GM19455 (cell line): ENCODE measurements around the gene MBNL2.

Experiments used
- ATAC-seq: cut with Tn5 transposase; IDR thresholded peaks from one replicate; pipeline ENCODE4 v1.9.1; 2021; ENCODE audit not compliant: unreplicated experiment

Gene MBNL2

DNA sequence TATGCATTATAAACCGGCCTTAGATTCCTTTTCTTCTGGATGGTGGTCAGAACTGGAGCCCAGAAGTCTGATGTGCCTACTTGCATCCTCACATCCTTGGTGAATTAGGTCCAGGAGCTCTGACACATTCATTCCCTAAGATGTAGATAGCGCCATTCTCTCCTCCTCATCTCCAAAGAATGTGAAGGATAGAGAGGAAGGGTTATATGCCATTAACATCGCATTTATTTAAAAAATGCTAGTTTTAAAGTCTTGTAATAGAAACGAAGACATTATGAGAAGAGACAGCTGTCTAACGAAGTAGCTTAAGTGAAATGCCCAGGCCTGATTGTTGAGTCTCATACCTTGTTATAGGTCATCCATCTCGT lies 9.7 kb downstream of the MBNL2 start:
- no peak for ATAC-seq

DNA sequence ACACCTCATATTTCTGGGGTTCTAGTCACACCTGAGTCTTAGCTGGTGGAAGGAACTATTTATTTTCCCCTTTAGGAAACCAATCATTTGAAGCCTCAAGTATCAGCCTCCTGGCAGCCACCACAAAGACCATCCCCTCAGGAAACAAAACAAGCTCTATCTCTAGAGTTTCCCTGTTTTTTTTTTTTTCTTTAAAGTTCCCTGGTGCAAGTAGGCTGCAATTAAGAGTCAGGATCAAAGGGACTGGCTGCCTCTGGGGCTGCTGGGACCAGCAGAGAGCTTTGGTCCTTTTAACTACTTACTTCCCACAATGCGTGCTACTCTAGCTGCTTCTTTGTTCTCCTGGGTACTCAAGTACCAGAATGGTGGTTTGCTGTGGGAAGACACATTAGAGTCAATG lies 11.4 kb downstream of the MBNL2 start:
- ATAC-seq: no peak

DNA sequence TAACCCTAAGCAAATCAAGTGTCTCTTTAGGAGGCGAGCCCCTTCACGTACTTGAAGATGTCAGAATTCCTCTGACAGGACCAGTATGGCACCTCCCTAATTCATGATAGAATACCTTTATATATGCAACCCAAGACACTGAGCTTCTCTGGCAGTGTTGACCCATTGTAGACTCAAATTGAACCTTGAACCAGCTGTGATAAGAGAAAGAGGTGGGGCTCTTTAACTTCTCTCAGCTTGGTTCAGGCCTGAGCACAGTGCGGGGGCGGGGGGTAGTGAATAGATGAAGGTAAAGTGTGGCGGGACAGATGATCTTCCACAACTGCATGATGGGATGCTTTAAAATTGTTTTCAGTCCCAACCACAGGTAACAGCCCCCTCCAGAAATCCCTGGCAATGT lies 12.1 kb downstream of the MBNL2 start:
- ATAC-seq: no peak

DNA sequence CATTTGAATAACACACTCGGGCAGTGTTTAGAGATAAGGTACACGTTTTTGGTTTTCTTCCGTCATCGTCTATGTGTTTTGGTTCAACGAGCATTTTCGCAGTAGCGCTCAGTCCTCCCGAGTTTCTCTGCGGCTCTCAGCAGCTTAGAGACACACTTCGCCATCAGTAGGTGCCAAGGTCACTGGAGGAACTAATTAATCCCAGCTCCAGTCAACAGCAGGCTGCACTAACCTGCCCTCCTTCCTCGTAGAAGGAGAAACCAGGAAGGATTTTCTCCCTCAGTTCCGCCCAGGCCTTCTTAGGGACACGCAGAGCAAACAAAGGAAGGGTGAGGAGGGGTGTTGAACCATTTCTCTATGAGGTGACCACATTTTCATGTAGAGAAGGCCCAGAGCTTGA lies 12.6 kb downstream of the MBNL2 start:
- no peak for ATAC-seq

DNA sequence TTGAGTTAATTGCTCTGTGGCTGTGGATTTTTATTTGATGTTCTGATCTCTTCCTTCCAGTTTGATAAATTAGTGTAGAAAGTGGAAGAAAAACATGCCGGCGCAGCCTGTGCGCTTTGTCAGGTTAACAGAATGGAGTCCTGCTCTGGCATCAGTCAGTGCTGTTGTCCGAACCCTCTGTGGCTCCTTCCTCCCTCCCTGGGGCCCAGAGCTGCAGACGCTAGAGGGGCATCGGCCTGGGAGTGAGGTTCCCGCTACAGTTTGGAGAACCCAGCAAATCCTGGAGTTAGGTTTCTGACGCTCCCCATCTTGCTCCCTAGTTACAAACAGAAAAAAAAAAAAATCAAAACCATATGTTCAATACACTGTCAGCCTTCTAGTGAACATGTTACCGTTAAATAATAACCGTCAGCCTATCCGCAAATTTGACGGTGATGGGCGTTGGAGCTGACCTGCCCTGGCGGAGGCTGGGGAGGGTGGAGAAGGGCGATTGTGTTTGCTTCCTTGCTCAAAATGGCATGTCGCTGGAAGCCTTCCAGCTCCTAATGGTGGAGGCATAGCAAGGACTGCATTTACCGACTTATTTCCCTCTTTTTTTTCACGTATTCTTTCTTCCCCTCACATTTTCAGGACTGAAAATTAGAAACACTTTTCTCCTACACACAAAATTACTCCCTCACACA lies 13.6 kb downstream of the MBNL2 start:
- ATAC-seq: no peak

DNA sequence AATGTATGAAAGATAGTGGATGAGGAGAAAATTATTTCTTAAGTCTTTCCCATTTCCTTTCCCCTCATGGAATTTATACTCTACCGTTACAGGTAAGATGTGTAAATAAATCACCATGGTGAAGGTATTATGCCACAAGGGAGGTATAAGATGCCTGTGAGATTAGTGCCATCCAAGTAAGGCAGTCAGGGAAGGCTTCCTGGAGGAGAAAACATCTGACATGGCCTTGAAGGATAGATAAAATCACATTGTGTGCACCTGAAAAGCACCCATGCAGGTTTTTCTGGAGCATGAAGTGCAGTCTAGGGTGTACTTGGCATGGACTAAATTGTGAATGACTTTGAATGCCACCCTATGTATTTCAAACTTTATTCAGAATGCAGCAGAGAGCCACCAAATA lies 15.3 kb downstream of the MBNL2 start:
- no peak for ATAC-seq

DNA sequence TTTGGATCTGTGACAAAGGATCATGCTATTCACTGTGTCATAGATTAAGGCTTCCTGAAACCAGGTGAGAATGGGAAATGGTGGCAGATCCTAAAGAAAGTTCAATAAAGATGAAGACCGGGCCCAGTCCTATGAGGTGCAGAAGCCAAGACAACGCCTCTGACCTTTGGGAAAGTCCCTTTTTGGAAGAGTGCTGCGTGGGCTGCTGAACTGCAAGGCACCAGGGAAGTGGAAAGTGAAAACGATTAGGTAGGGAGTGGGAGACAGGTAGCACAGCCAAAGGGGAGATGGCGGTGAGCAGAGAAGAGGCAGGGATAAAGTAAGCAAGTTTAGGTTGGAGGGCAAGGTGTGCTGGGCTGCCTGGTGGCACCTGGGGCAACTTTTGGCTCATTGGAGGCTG lies 16.3 kb downstream of the MBNL2 start:
- ATAC-seq: no peak

DNA sequence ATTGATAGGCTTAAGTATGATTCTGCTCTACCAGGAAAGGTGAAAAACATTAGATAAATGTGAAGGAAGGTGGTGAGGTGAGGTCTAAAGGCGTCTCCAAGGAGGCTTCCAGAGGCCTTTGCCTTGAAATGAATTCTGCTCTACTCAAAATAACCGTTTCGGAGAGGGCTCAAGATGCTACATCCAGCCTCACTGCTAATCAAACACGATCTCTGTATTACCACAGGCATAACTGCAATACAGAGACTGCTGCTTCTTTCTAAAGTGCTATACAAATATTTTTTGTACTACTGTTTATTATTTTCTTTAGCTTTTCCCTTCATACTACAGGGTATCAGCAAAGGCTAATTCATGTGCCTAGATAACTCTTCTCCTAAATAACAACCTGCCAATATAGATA lies 16.8 kb downstream of the MBNL2 start:
- ATAC-seq: no peak

DNA sequence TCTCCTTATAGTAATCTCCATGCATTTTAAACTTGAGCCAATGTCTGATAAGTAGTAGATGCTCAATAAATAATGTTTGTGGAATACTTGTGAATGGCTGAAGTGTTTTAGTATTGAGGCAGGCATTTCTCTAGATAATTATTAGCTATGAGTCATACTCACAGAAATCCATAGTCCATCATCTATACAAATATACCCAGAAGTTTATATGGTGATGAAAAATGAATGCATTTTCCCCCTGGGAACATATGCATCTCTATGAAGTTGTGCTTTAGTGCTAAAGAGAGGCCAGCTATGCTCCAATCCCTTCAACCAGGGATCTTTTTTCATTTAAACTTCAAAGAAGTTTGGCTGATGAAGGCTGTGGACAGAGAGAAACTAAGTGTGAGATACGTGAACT lies 17.2 kb downstream of the MBNL2 start:
- no peak for ATAC-seq

DNA sequence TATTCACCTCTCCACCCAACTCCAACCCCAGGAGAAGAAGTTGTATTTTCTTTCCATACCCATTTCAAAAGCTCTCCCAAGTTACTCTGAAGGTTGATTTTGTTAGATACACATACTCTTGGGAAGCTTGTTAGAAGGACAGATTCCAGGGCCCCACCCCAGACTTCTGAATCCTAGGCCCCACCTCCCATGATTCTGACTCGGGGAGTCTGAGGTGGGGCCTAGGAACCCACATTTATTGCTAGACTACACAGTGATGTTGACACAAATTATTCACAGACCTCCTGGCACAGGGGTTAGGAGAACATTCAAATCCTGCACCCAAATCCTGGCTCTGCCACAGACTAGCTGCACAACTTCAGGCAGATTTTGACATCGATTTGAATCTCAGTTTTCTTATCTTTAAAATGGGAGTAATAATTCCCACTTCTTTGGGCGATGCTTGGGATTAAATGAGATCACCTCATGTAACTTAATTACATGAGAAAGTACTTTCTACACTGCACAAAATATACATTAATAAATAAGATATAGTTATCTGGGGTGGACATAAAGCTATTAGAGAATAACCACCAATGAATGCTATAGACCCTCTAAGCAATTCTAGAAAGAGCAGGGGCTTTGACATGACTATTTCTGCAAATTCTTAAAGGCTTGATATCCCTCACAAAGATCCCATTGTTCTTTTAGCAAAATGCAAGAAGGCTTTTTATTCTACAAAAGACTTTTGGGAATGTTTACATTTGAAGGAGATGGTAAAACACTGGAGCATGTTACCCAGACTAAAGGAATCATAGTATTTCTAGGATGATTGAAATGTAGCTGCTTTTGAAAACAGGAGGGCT lies 18.0 kb downstream of the MBNL2 start:
- no peak for ATAC-seq

DNA sequence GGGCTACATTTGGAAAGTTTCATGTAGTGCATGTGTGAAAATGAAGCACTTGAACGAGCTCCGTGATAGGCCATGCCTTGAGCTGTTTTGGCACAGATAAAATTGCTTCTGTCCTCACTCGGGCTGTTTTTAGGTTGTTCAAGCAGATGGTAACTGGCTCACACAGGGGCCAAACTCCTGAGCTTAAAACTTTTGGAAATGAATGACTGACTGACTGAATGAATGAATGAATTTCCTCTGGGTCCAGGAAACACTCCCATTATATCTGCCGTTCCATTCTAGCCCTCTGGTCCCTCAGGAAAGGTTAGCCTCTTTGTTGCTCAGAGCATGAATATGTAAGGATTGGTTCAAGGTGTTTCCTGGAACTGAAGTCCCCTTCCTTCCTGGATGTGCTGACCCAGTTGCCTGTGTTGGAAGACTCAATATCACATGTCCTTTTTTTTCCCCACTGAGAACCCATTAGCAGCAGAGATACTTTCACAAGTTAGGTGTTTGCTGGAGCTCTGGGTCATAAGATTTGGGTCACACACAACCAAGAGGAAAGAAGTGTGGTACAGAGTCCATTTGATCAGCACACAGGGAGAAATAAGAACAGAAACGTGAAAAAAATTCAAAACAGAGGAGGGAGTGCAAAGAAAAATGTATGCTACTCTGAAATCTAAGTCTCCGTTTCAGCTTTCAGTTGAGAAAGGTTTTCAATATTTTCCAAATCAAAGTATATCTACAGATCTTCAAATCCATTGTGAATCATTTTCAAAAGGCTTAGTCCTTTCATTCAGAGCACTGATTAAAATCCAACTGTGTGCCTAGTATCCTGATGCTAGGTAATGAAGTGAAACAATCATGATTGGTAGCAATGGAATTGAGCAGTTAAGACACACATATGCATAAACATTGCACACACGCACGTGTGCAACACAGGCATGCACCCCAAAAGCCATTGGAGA lies 18.9 kb downstream of the MBNL2 start:
- no peak for ATAC-seq

DNA sequence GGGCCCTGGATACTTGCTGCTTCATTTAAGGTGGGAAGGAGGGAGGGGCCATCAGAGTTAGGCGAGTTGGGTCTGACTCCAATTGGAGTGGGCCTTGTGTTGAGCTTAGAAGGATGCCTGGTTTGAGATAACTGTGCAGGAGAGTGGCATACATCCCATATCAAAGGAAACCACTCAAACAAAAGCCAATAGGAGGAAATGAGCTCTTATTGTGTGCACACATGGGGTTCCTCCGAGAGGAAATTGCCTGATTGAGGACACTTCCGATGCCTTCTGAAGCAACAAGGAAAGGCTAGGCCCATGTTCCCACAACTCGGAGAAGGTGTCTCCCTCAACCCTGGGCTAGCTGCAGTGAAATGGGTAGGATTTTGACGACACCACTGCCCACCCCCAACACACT lies 19.6 kb downstream of the MBNL2 start:
- ATAC-seq: no peak

DNA sequence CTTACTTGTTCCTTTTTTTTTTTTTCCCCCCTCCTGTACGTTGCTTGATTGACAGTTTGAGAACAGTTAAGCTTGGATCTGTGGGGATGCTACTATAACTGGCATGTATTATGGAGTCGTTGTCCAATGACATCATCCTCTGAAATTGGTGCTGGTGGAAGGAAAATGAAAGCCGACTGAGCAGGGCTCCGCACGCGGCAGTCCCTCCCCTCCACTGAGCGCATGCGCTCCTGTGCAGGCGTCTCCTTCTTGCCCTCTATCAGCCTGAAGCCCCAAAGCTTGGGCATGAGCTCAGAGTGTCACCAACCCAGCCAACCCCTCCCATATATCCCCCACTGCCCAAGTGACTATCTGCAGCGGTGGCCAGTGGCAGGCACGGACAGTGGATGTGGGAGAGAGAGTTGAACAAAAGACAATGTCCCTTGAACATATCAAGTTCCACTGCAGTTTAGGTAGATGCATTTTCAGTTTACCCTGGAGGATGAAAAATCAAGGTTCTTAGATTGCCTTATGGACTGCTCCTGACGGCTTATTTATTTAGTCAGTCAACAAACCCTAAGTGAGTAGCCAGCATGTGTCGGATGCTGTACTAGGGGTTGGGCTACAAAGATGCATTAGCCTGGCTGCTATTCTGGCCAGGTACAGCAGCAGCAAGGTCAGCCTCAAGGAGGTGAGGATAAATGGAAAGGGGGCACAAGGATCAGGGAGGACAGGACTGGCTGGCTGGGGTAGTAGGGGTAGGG lies 20.8 kb downstream of the MBNL2 start:
- no peak for ATAC-seq

DNA sequence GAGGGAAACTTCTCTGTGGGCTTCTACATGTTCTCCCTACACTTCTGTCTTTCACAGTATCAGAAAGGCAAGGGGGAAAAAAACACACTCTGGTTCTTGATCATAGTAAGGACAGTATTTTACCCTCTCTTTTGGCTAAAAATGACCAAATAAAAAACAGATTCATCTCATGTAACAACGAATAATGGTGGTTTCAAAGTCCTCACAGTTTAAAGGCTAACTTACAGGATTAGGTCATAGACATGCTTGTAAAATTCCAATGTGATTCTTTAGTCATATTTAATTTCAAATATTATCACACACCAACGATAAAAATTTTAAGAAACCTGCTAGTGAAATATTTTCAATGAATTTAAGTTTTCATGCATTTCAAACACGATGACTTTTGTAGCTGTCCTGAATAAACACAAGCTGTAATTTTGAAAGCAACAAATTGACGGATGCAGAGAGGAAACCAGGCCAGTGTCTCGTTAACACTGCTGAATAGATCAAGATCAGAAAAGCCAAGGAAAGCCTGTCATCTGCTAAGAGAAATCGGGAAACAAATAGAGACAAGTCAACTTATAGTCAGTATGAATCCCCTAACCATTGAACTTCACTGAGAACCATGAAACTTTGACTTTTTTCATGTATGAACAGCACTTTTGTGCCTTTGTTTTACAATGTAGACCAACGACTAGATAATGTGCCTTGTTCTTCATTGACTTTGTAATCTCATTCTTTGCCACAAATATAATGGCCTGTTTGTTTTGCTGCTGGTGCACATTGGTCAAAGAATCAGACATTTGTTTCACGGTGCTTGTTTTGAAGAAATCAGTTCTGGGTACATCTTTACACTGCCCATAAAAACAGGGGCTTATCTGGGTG lies 22.0 kb downstream of the MBNL2 start:
- ATAC-seq: no peak

DNA sequence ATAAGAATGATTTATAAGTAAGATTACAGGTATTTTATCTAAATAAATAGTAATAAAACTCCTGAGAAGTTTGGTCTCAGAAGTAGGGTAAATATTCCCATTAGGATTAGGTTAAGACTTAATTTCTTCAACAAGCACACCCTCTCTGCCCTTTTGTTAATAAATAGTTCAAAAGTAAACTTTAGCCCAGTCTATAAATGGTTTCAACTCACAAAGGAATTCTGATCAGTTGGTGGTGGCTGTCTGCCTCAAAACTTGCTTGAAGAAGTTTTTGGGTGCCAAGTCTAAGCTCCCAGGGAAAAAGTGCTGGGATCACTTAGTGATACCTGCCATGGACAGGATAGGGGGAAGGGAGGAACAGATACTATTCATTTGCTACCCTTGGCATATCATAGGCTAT lies 22.9 kb downstream of the MBNL2 start:
- no peak for ATAC-seq

DNA sequence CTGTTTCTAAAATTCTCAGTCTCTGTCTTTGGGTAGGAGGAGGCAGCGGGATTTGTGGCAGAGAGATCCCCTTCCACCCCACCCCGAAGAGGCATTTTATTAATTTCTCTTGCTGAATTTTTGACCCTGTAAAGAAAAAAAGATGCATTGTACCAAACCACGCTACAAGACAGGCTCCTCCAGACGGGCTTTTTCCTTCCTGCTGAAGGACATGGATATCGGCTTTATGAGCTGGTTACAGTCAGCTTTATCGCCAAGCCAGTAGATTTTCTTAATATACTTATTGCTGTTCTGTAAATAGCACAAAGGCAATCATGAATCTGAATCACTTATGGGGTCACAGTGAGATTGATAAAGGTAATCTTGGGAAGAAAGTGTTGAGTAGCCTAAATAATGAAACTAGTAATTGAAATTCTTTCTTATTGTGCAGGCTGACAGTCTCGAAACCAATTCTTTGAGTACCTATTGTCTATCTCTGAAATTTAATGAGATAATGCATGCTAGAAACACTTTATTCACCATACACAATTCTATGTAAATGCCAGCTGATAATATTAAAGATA lies 24.5 kb downstream of the MBNL2 start:
- no peak for ATAC-seq

DNA sequence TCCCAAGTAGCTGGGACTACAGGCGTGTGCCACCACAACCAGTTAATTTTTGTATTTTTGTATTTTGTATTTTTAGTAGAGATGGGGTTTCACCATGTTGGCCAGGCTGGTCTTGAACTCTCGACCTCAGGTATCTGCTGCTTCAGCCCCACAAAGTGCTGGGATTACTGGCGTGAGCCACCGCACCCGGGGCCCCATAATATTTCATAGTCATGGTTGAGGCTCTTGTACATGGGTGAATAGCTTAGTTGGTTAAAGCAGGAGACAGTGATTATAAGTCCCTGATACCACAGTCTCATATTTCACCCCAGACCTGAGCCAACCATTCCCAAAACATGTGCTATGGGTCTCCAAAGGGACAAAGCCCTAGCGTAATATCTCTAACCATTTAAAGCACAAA lies 26.1 kb downstream of the MBNL2 start:
- no peak for ATAC-seq

DNA sequence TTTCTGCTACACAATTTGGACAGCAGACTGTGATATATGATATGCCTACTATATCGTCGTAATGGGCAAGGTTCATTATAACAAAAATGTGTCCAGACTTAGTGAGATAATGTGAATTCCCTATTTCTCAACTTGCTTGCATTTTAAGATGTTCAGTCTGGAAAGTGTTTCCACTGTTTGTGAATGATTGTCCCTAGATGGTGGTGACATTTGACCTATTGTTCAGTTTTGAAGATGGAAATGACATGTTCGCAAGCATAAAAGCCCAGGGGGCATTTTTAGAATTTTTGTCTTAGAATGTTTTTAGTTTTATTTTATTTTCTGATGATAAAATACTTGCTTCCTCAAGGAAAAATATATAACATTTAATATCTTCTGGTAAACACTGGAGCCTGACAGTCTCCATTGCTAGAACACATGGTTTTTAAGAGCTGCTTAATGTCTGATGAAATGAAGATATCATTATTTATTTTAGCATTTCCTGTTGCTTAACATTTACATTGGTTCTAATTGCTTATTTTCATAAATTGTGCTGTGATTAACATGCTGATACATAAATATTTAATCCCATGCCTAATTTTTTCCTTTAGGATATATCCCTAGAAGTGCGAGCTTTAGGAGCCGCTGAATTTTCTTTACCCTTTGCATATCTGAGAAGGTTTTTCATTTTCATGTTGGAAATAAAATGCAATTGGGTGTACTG lies 27.1 kb downstream of the MBNL2 start:
- no peak for ATAC-seq
